Panc1 (cell line): ENCODE results near the gene BLCAP. TPM values are rescaled to one million over a fixed set of nuclear protein-coding genes. Genes with fewer than 3 reads are reported as not detected.

Experiments
- ATAC-seq: fragments of 200-7000 bp; cut with Tn5 transposase; 2 replicates; pipeline ENCODE4 v1.9.1; 2020; ENCODE audit warnings: mild to moderate bottlenecking, moderate library complexity
- BruUV-seq: library from RNA; stranded (reverse); fragments of 400-500 nt; replicated peaks from 2 replicates; lab custom pipeline; 2021; lab: Mats Ljungman, UMichigan
- CTCF ChIA-PET: fragments of 300-600 bp; sonication (Branson Sonifier 250); formaldehyde crosslinking; loops from one replicate; lab custom pipeline; 2022; ENCODE audit warnings: antibody characterized with exemption; lab: Charles Lee
- POLR2A ChIA-PET: fragments of 300-600 bp; sonication (Branson Sonifier 250); formaldehyde crosslinking; loops from one replicate; lab custom pipeline; 2022; ENCODE audit warnings: antibody characterized with exemption; lab: Charles Lee
- DNase-seq: peaks from one replicate; pipeline ENCODE4 v3.0.0-alpha.2; 2010; ENCODE audit warnings: low read depth, low spot score
- H3K27ac ChIP-seq: 2 replicates; pipeline ENCODE4 v1.5.1; 2011; ENCODE audit warnings: mild to moderate bottlenecking, low read length, inconsistent platforms
- H3K27me3 ChIP-seq: fragments of 200-500 bp; sonication (Bioruptor generic); 2 replicates; pipeline ENCODE4 v1.6.0; 2014; ENCODE audit warnings: low read length, inconsistent platforms; ENCODE audit not compliant: control insufficient read depth, insufficient read depth
- H3K36me3 ChIP-seq: fragments of 200-500 bp; sonication (Bioruptor generic); 2 replicates; pipeline ENCODE4 v1.5.1; 2014; ENCODE audit warnings: inconsistent platforms, mild to moderate bottlenecking, low read length, moderate library complexity; ENCODE audit not compliant: control insufficient read depth, insufficient read depth
- H3K4me1 ChIP-seq: 2 replicates; pipeline ENCODE4 v1.5.1; 2011; ENCODE audit warnings: inconsistent platforms, mild to moderate bottlenecking, low read length, moderate library complexity; ENCODE audit not compliant: control insufficient read depth, insufficient read depth
- H3K4me3 ChIP-seq, 2 experiments: 2 replicates each; pipeline ENCODE4 v1.5.1; 2011 to 2012; ENCODE audit warnings: low read depth in 2 of 2, low read length in 2 of 2, mild to moderate bottlenecking in 2 of 2, inconsistent platforms in 1 of 2, moderate library complexity in 1 of 2
- H3K9me3 ChIP-seq: fragments of 200-500 bp; sonication (Bioruptor generic); 2 replicates; pipeline ENCODE4 v1.5.1; 2014; ENCODE audit warnings: low read depth, mild to moderate bottlenecking, inconsistent platforms, low read length, moderate library complexity; ENCODE audit not compliant: control insufficient read depth, insufficient read depth
- POLR2AphosphoS5 ChIP-seq: IDR thresholded peaks from 2 replicates; pipeline ENCODE4 v1.6.1; 2012; ENCODE audit warnings: mild to moderate bottlenecking, low read depth, low read length, moderate library complexity
- SIN3A ChIP-seq: IDR thresholded peaks from 2 replicates; pipeline ENCODE4 v1.6.1; 2012; ENCODE audit warnings: low read depth, mild to moderate bottlenecking, low read length, moderate library complexity, borderline replicate concordance; ENCODE audit not compliant: insufficient read depth
- TCF7L2 ChIP-seq: IDR thresholded peaks from 2 replicates; pipeline ENCODE4 v1.6.1; 2011; ENCODE audit warnings: mild to moderate bottlenecking, low read depth, low read length, inconsistent platforms
- in situ Hi-C: cut with HindIII; loops from 2 replicates; pipeline ENCODE4 v1.10.0; 2016; ENCODE audit warnings: low sequenced_read_pairs, low pct_unique_long_range_greater_than_20kb
- intact Hi-C: fragments of 100-400 bp; cut with micrococcal nuclease; formaldehyde crosslinking; loops from one replicate; pipeline ENCODE4 v1.10.0; 2022; ENCODE audit not compliant: unreplicated experiment
- total RNA-seq: library from RNA; stranded (reverse); gene quantifications from one replicate; pipeline ENCODE4 v1.2.1, GENCODE V29; 2021; ENCODE audit not compliant: unreplicated experiment
- TF ChIP-seq, protein P1 (sequence below), 2 experiments: IDR thresholded peaks; 2 replicates each; pipeline ENCODE4 v1.6.1; 2011 to 2012; ENCODE audit warnings: low read depth in 2 of 2, control low read depth in 1 of 2, low read length in 1 of 2, mild to moderate bottlenecking in 1 of 2, moderate library complexity in 1 of 2; ENCODE audit not compliant: insufficient read depth in 1 of 2
- TF ChIP-seq, protein P2 (sequence below): fragments of 450-650 bp; IDR thresholded peaks from 2 replicates; pipeline ENCODE4 v1.5.1; 2017; ENCODE audit warnings: mild to moderate bottlenecking

BLCAP gene
- total RNA-seq, 1 experiment from 2014 or later, result 50.1 TPM

DNA sequence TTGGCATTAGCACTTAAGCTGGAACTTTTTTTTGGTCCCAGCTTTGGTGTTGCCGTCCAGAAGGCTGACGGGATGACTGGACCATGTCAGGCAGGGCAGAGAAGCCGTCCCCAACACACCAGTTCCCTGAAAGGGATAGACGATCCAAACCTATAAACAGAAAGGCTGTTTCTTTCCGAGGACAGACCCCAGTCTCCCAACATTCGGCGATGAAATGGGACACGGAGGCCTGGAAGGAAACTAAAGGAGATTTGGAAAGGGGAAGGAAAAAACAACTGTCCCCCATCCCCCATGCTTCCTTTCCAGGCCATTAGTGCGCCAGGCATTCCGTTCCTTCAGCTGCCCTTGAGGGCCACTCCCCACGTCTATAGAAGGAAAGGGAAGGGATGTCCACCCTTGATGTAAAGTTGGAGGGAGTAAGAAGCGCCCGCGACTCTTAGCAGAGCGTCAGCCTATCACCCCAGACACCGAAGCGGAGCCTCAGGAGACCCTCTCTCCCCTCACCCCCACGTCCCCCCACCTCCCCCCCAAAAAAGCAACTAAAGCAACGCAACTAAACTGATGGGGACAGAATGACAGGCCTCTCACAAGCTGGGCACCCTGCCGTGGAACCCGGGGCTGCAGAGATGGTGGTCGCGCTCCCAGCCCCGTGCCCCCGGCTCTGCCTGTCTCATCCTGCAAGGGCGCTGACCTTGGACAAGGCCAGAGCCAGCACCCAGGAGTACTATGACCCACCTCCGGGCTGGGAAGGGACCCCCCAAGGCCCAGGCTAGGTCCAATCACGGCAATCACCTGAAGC is 638 bp downstream of the BLCAP start:
- Histone ChIP-seq H3K27me3 (no peaks in the 10 kb centered on the region), H3K27ac (peak overlapping the region; percentile 97), H3K9me3 (no peaks in the 10 kb centered on the region), H3K4me3 (peak overlapping the region; percentile 86 to 99), H3K4me1 (peaks cover 12% of the 10 kb centered on the region), H3K36me3 (peaks cover 5% of the 10 kb centered on the region; the same call in 1 of the 2 replicates)
- ChIA-PET POLR2A (interaction anchor here (0.6 kb wide), 1 partner anchor 257 kb away, joined by 8 read pairs; no protein-coding TSS in a partner anchor), CTCF (interaction anchor here (0.5 kb wide), 1 partner anchor 1266 kb away, joined by 4 read pairs; no protein-coding TSS in a partner anchor)
- in situ Hi-C loops, result no loop called here
- TF ChIP-seq SIN3A (no peak), POLR2AphosphoS5 (no peak), TCF7L2 (no peak)
- TF ChIP-seq, protein P1, sequence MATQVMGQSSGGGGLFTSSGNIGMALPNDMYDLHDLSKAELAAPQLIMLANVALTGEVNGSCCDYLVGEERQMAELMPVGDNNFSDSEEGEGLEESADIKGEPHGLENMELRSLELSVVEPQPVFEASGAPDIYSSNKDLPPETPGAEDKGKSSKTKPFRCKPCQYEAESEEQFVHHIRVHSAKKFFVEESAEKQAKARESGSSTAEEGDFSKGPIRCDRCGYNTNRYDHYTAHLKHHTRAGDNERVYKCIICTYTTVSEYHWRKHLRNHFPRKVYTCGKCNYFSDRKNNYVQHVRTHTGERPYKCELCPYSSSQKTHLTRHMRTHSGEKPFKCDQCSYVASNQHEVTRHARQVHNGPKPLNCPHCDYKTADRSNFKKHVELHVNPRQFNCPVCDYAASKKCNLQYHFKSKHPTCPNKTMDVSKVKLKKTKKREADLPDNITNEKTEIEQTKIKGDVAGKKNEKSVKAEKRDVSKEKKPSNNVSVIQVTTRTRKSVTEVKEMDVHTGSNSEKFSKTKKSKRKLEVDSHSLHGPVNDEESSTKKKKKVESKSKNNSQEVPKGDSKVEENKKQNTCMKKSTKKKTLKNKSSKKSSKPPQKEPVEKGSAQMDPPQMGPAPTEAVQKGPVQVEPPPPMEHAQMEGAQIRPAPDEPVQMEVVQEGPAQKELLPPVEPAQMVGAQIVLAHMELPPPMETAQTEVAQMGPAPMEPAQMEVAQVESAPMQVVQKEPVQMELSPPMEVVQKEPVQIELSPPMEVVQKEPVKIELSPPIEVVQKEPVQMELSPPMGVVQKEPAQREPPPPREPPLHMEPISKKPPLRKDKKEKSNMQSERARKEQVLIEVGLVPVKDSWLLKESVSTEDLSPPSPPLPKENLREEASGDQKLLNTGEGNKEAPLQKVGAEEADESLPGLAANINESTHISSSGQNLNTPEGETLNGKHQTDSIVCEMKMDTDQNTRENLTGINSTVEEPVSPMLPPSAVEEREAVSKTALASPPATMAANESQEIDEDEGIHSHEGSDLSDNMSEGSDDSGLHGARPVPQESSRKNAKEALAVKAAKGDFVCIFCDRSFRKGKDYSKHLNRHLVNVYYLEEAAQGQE (IDR thresholded peaks at IDR 0.05; ENCODE audit: insufficient read depth in 1 of 2, low read depth in 2 of 2, low read length in 1 of 2), result no peak
- TF ChIP-seq, protein P2, sequence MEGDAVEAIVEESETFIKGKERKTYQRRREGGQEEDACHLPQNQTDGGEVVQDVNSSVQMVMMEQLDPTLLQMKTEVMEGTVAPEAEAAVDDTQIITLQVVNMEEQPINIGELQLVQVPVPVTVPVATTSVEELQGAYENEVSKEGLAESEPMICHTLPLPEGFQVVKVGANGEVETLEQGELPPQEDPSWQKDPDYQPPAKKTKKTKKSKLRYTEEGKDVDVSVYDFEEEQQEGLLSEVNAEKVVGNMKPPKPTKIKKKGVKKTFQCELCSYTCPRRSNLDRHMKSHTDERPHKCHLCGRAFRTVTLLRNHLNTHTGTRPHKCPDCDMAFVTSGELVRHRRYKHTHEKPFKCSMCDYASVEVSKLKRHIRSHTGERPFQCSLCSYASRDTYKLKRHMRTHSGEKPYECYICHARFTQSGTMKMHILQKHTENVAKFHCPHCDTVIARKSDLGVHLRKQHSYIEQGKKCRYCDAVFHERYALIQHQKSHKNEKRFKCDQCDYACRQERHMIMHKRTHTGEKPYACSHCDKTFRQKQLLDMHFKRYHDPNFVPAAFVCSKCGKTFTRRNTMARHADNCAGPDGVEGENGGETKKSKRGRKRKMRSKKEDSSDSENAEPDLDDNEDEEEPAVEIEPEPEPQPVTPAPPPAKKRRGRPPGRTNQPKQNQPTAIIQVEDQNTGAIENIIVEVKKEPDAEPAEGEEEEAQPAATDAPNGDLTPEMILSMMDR, result no peak
- TSS peak; percentile 85 for BruUV-seq
- DNase-seq (no peak), ATAC-seq (no peak)
- intact Hi-C loops, result loop anchor here (5.0 kb wide), 1 partner anchor 120 kb away; no protein-coding TSS in a partner anchor

DNA sequence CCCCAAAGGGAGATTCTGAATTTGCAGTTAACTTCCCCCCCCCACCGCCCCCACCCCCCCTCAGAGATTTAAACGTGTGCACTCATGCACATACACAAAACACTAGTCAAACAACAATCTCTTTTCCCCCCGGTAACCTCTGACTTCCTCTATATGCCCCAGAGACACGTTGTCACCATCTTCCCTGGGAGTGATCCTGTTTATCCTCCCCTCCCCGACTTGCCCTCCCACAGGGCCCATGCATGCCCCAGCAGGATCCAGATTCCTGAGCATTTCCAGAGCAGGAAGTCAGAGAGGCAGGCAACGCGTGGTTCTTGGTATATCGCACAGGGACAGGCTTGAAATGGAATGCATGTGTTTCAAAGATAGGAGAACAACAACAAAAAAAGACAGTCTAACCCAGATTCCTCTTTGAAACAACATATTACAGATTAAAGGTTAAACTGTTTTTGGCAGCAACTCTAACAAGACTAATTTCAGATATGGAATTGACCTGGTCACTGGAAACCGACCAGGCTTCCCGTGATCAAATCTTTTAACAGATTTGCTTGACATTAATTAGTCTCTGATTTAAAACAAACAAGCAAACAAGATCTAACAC is 1.3 kb downstream of the BLCAP start:
- TF ChIP-seq TCF7L2, result no peak
- TF ChIP-seq, protein P1 (IDR thresholded peaks at IDR 0.05; ENCODE audit: insufficient read depth in 1 of 2, low read depth in 2 of 2, low read length in 1 of 2), result no peak
- TF ChIP-seq, protein P2, result no peak
- TF ChIP-seq POLR2AphosphoS5, result no peak
- TF ChIP-seq SIN3A, result no peak
- Histone ChIP-seq H3K9me3 (no peaks in the 10 kb centered on the region), H3K27me3 (no peaks in the 10 kb centered on the region), H3K27ac (peak overlapping the region; percentile 84), H3K4me3 (peak overlapping the region; percentile 86 to 99), H3K4me1 (peaks cover 12% of the 10 kb centered on the region), H3K36me3 (peaks cover 5% of the 10 kb centered on the region; the same call in 1 of the 2 replicates)
- no peak for ATAC-seq
- DNase-seq, result no peak
- POLR2A ChIA-PET, result no interaction called here
- CTCF ChIA-PET, result no interaction called here
- intact Hi-C loops (loop anchor here (5.0 kb wide), 1 partner anchor 119 kb away; no protein-coding TSS in a partner anchor), in situ Hi-C loops (no loop called here)
- no TSS peak for BruUV-seq
